NCI-H226 (cell line): ENCODE data around the gene CPNE6.
"Not testable (repeated sequence)": the region's sequence is repeated elsewhere in the genome, so short reads cannot be mapped to it uniquely, and the experiment has no call there.

ENCODE experiments used
- DNase-seq: peaks from one replicate; pipeline ENCODE4 v3.0.0-alpha.2; 2015

Gene CPNE6

GRCh38 chr14:24071144-24071697 lies at the start of gene CPNE6:
CPNE6 (plus strand) TSS chr14:24071562; CDS start chr14:24072937, 1,375 bp downstream.
- DNase-seq = no peak

GRCh38 chr14:24024939-24025418 lies 46.4 kb upstream of the CPNE6 start:
- DNase-seq = not testable (repeated sequence)

GRCh38 chr14:24029687-24030086 lies 41.7 kb upstream of the CPNE6 start:
- not testable (repeated sequence) for DNase-seq

GRCh38 chr14:24031331-24031730 lies 40.0 kb upstream of the CPNE6 start:
- DNase-seq = not testable (repeated sequence)

- DNase-seq = peak; percentile 79
Measured at GRCh38 chr14:24032727-24033418, 38.5 kb upstream of the CPNE6 start.

- DNase-seq = not testable (repeated sequence)
Measured at GRCh38 chr14:24035769-24036168, 35.6 kb upstream of the CPNE6 start.

GRCh38 chr14:24036169-24036962 lies 35.0 kb upstream of the CPNE6 start:
- DNase-seq = peak; percentile 43

GRCh38 chr14:24036963-24037657 lies 34.3 kb upstream of the CPNE6 start:
- DNase-seq = not testable (repeated sequence)

- DNase-seq = no peak
Measured at GRCh38 chr14:24037658-24038037, 33.7 kb upstream of the CPNE6 start.

GRCh38 chr14:24038686-24039085 lies 32.7 kb upstream of the CPNE6 start:
- DNase-seq = no peak

- no peak for DNase-seq
Measured at GRCh38 chr14:24040692-24041091, 30.7 kb upstream of the CPNE6 start.

- DNase-seq = no peak
Measured at GRCh38 chr14:24042746-24043145, 28.6 kb upstream of the CPNE6 start.

GRCh38 chr14:24049002-24049401 lies 22.4 kb upstream of the CPNE6 start:
- not testable (repeated sequence) for DNase-seq

- not testable (repeated sequence) for DNase-seq
Measured at GRCh38 chr14:24050753-24051152, 20.6 kb upstream of the CPNE6 start.

GRCh38 chr14:24051176-24051788 lies 20.1 kb upstream of the CPNE6 start:
- DNase-seq = no peak

- peak; percentile 43 for DNase-seq
Measured at GRCh38 chr14:24051789-24052655, 19.3 kb upstream of the CPNE6 start, which contains the start of gene CARMIL3. CARMIL3 (plus strand) TSS chr14:24052009; CDS start chr14:24052154, 145 bp downstream.

GRCh38 chr14:24052656-24053547 lies 18.5 kb upstream of the CPNE6 start:
- no peak for DNase-seq

GRCh38 chr14:24053548-24054323 lies 17.6 kb upstream of the CPNE6 start:
- no peak for DNase-seq

GRCh38 chr14:24054324-24054641 lies 17.1 kb upstream of the CPNE6 start:
- DNase-seq = no peak

GRCh38 chr14:24054646-24055045 lies 16.7 kb upstream of the CPNE6 start:
- no peak for DNase-seq
